AG04449 (cell line): Measurements from ENCODE around the gene CADM3.

Experiments
- CTCF ChIA-PET: fragments of 350-600 bp; formaldehyde crosslinking; extraction: SDS; loops from one replicate; lab custom pipeline; 2021; ENCODE audit warnings: antibody characterized with exemption; lab: Yijun Ruan, JAX
- POLR2A ChIA-PET: fragments of 400-600, 350-600 bp; formaldehyde crosslinking; extraction: SDS; loops from one replicate; lab custom pipeline; 2020; ENCODE audit warnings: antibody characterized with exemption, inconsistent platforms; lab: Yijun Ruan, JAX
- DNase-seq: peaks from one replicate; pipeline ENCODE4 v3.0.0-alpha.2; 2010; ENCODE audit warnings: low read depth, low spot score
- H3K4me3 ChIP-seq: 2 replicates; pipeline ENCODE4 v1.5.1; 2011; ENCODE audit warnings: low read depth, mild to moderate bottlenecking, control low read depth, low read length
- CTCF ChIP-seq: IDR thresholded peaks from one replicate; pipeline ENCODE4 v1.5.1; 2011; ENCODE audit warnings: mild to moderate bottlenecking, moderate library complexity, low read length, control low read depth, inconsistent platforms; ENCODE audit not compliant: insufficient read depth; ENCODE audit errors: missing control alignments

The CADM3 gene

GRCh38 chr1:159170639-159171038, 776 bp upstream of the CADM3 start:
- no peak overlapping the region for H3K4me3 ChIP-seq
- no peak for DNase-seq
- no peak for TF ChIP-seq CTCF
- ChIA-PET POLR2A (no interaction called here), CTCF (interaction anchor here (1.0 to 2.5 kb wide), 2 partner anchors 10 to 27 kb away, joined by 4 to 6 read pairs; no protein-coding TSS in a partner anchor)

DNA sequence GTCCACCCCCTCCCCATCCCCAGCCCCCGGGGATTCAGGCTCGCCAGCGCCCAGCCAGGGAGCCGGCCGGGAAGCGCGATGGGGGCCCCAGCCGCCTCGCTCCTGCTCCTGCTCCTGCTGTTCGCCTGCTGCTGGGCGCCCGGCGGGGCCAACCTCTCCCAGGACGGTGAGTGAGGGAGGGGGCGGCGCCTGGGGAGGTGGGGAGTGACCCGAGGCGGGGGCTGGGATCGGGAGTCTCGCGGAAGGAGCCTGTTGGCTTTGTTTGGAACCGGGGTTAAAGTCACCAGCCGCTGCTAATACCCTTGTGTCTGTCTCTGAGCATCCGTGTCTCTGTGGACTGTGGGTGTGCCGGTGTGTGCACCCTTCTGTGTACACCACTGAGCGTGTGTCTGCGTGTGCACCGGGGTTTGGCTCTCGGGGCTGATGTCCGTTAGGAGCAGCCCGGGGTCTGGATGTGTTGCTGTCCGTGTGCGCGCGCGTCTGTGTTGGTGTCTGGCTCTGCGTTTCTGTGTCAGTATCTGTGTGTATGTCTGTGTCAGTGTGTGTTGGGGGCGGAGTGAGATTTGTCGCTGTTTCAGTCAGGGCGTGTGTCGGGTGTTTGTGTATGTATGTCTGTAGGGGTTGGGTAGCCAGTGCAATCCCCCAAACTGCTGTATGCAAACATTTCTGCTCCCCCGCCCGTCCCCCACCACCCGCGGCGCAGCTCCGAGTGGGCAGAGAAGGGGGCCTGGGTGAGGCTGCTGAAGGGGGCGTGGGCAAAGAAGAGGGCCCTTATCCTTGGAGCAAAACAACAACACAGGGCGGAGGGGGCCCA, 480 bp downstream of the CADM3 start:
- ChIA-PET CTCF (interaction anchor here (1.5 to 2.5 kb wide), 2 partner anchors 12 to 26 kb away, joined by 3 to 6 read pairs; no protein-coding TSS in a partner anchor), POLR2A (no interaction called here)
- H3K4me3 ChIP-seq: no peak overlapping the region
- no peak for TF ChIP-seq CTCF
- DNase-seq: no peak

- DNase-seq: no peak
- ChIA-PET CTCF (interaction anchor here (1.5 to 2.5 kb wide), 2 partner anchors 13 to 25 kb away, joined by 3 to 6 read pairs; no protein-coding TSS in a partner anchor), POLR2A (no interaction called here)
- H3K4me3 ChIP-seq: no peak overlapping the region
- TF ChIP-seq CTCF: no peak
These were observed 1.3 kb downstream of the CADM3 start for GRCh38 chr1:159172614-159173291.

- POLR2A ChIA-PET: no interaction called here
- DNase-seq: no peak
- CTCF ChIA-PET: interaction anchor here (0.7 to 2.5 kb wide), 3 partner anchors 13 to 41 kb away, joined by 3 to 6 read pairs (median 3); no protein-coding TSS in a partner anchor
- TF ChIP-seq CTCF: no peak
- no peak overlapping the region for H3K4me3 ChIP-seq
These were observed 1.9 kb downstream of the CADM3 start for GRCh38 chr1:159173320-159173719.

DNA sequence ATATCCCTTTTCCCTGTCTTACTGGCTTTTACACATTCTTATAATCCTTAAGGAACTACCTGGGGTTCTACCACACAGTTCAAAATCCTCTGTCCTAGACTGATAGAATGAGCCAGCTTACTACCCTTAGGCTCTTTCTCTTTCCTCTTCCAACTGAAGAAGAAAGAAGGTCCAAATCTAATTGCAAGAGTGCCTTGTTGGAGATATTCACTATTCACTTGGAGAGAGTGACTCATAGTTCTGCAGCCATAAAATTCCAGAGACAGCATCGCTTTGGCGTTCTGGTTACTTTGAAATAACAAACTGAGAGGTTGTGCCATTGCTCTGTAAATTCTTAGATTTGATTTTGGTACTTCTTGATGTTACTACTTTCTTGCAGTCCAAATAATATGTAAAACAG, 4.2 kb downstream of the CADM3 start:
- no peak for TF ChIP-seq CTCF
- H3K4me3 ChIP-seq: no peak overlapping the region
- no peak for DNase-seq
- ChIA-PET CTCF (interaction anchor here (1.3 kb wide), 1 partner anchor 43 kb away, joined by 3 read pairs; no protein-coding TSS in a partner anchor), POLR2A (no interaction called here)

DNA sequence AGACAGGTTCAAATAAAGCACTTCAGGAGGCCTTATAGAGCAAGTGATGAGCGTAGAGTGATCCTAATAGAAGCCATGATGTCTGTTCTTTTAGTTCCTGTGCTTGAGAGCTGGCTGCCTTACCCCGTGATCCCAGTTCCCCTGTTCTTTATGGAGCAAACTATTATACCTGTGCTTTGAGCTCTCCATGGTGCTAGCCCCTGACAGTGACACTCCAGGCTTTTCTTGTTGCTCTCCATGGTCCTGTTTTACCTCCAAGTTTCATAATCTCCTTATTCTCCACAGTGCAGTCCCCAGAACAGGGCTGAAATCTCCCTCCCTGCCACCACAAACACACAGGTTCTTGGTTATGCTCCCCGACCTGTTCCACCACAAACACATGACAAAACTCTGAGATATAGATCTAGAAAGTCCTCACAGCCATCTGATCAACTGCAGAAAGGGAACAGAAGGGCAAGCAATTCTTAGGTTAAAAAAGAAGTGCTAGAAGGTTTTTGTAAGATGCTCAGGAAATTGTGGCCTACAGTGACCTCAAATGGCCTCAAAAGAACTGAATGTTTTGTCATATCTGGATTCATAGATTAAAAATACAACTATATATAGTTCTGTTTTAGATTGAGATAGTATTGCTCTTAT, 6.0 kb downstream of the CADM3 start:
- ChIA-PET POLR2A (no interaction called here), CTCF (no interaction called here)
- DNase-seq: peak; percentile 2
- no peak for TF ChIP-seq CTCF
- H3K4me3 ChIP-seq: no peak overlapping the region
